GM18951 (cell line): ENCODE data around the gene YTHDC2.

Source experiments
- POLR2A ChIP-seq: IDR thresholded peaks from 4 replicates; pipeline ENCODE4 v1.6.1; 2011; ENCODE audit warnings: mild to moderate bottlenecking; ENCODE audit not compliant: insufficient read length, insufficient read depth; ENCODE audit errors: extremely low read depth
- in situ Hi-C: fragments of 300-500 bp; cut with MboI; formaldehyde crosslinking; loops from one replicate; pipeline ENCODE4 v1.12.0; 2022; ENCODE audit warnings: low sequenced_read_pairs, mixed read lengths, inconsistent platforms; ENCODE audit not compliant: unreplicated experiment

Gene YTHDC2

GRCh38 chr5:113634957-113635356 is 121.5 kb downstream of the YTHDC2 start:
- in situ Hi-C loops: no loop called here
- TF ChIP-seq POLR2A: no peak

GRCh38 chr5:113641715-113642114 is 128.2 kb downstream of the YTHDC2 start:
- in situ Hi-C loops: no loop called here
- no peak for TF ChIP-seq POLR2A
